ENCODE data around the gene SPATA25.

The SPATA25 gene

GRCh38 chr20:45863543-45864470 lies 23.6 kb downstream of the SPATA25 start:
- no peak for DNase-seq

- no peak for DNase-seq
These were observed 26.0 kb downstream of the SPATA25 start for GRCh38 chr20:45861221-45862075.

DNA sequence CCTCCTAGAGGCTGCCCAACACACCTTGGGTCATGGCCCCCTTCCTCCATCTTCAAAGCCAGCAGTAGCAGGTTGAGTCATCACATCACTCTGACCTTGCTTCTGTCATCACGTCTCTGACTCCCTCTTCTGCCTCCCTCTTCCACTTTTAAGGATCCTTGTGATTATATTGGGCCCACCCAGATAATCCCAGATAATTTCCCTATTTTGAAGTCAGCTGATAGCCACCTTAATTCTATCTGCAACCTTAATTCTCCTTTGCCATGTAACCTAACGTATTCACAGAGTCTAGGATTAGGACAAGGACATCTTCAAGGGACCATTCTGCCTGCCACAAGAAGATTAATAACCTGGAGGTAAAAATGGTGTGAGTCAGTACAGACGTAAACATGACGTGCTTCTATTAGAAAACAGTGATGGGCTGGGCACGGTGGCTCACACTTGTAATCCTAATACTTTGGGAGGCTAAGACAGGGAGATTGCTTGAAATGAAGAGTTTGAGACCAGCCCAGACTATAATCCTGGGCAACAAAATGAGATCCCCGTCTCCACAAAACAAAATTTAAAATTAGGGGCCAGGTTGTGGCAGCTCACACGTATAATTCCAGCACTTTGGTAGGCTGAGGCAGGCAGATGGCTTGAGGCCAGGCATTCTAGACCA lies 26.7 kb downstream of the SPATA25 start:
- DNase-seq, result no peak

GRCh38 chr20:45859916-45860315 lies 27.5 kb downstream of the SPATA25 start:
- no peak for DNase-seq

- no peak for DNase-seq
These were observed 29.6 kb downstream of the SPATA25 start for GRCh38 chr20:45857882-45858216.

- DNase-seq, result peak; percentile 100
These were observed 30.1 kb downstream of the SPATA25 start, which contains the start of the genes ACOT8 and ZSWIM3 for GRCh38 chr20:45857114-45857881. Gene ACOT8 (minus strand): TSS chr20:45857392. CDS start chr20:45857315, 77 bp downstream. Gene ZSWIM3 (plus strand): TSS chr20:45857614. CDS start chr20:45857826, 212 bp downstream.

- DNase-seq, result no peak
These were observed 33.9 kb downstream of the SPATA25 start for GRCh38 chr20:45853484-45853883.

GRCh38 chr20:45852326-45852725 lies 35.1 kb downstream of the SPATA25 start:
- no peak for DNase-seq

- DNase-seq, result no peak
These were observed 35.9 kb downstream of the SPATA25 start for GRCh38 chr20:45851501-45851900.

DNA sequence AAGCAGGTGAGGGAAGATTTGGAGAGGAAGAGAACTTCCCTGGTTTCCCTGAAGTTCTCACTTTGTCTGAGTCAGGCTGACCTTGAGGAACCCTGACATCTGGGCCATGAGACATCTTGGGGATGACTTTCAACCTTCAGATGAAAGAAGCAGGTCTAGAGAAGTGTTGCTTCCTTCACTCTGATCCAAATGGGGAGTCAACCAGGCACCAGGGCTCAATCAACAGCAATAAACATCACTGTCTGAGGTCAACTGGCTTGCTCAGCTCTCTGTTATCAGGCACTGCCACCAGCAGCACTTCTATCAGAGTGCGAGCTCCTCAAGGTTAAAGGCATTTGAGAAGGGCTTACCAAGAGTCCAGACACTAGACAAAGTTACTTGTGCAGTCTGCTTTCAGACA lies 36.5 kb downstream of the SPATA25 start:
- DNase-seq, result no peak

DNA sequence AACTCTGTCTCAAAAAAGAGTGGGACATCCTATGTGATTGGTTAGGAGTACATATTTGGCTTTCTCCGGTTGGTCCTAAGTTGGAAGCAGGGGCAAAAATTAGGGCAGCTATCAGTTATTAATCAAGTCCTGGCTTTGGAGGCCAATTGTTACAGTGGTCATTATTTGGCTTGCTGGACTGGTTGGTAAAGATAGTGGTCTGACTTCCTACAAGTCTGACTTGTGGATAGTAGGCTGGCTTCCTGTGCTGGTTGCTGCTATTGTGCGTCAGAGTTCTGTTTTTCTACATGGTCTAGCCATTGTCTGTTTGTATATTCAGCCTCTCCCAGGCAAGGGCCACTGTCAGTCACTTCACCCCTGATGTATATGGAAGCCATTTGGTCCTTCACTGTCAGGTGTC lies 37.2 kb downstream of the SPATA25 start:
- no peak for DNase-seq

GRCh38 chr20:45848969-45849582 lies 38.3 kb downstream of the SPATA25 start:
- no peak for DNase-seq

DNA sequence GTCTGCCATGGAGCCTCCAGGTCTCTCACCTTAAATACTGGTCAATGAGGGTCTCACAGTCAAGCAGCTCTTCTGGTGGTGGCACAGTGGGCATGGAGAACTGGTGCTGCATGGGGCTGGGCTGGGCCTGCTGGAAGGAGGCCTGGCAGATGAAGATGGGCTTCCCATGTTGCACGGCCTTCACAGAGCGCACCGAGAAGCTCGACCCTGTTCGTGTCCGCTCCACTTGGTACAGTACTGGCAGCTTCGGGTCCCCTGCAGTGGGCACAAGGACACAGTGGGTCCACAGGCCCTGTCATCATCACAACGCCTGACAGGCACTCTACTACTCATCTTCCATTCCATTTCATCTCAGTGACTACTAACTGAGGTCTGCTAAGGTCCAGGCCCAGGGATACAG lies 39.0 kb downstream of the SPATA25 start:
- DNase-seq, result no peak

GRCh38 chr20:45845452-45845851 lies 42.0 kb downstream of the SPATA25 start:
- no peak for DNase-seq

DNA sequence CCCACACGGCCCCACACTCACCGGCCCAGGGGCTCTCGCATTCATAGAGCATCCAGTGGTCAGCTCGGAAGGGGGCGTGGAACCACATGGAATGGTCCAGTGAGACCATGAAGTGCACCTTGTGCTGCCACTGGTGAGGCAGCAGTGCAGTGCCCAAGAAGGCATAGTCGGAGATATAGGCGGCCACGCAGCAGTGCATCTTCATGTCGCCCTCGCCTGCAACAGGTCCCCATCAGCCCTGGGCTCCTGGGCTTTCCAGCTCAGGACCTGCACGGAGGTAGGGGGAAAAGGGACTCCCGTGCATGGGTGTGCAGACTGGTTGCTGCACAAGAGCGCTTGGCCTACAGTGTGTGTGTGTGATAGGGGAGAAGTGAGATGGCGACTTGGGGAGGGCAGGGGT lies 43.9 kb downstream of the SPATA25 start:
- no peak for DNase-seq

- no peak for DNase-seq
These were observed 45.1 kb downstream of the SPATA25 start for GRCh38 chr20:45842169-45842812.

GRCh38 chr20:45841407-45842129 lies 45.9 kb downstream of the SPATA25 start:
- no peak for DNase-seq

DNA sequence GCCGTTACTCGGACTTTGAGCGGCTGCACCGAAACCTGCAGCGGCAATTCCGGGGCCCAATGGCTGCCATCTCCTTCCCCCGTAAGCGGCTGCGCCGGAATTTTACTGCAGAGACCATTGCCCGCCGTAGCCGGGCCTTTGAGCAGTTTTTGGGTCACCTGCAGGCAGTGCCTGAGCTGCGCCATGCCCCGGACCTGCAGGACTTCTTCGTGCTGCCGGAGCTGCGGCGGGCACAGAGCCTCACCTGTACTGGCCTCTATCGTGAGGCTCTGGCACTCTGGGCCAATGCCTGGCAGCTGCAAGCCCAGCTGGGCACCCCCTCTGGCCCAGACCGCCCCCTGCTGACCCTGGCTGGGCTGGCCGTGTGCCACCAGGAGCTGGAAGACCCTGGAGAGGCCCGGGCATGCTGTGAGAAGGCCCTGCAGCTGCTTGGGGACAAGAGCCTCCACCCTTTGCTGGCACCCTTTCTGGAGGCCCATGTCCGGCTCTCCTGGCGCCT lies 46.7 kb downstream of the SPATA25 start:
- no peak for DNase-seq

- no peak for DNase-seq
These were observed 50.6 kb downstream of the SPATA25 start for GRCh38 chr20:45836841-45837240.

Measured in fibroblast of skin of back (primary cell).